HG03064 (cell line): ENCODE results near the gene RASGEF1C.
A peak's percentile ranks its signal among the peaks of the same experiment; 100 is the strongest.

ENCODE experiments used
- ATAC-seq: cut with Tn5 transposase; IDR thresholded peaks from one replicate; pipeline ENCODE4 v1.9.1; 2021; ENCODE audit warnings: low read depth; ENCODE audit not compliant: unreplicated experiment

The RASGEF1C gene

DNA sequence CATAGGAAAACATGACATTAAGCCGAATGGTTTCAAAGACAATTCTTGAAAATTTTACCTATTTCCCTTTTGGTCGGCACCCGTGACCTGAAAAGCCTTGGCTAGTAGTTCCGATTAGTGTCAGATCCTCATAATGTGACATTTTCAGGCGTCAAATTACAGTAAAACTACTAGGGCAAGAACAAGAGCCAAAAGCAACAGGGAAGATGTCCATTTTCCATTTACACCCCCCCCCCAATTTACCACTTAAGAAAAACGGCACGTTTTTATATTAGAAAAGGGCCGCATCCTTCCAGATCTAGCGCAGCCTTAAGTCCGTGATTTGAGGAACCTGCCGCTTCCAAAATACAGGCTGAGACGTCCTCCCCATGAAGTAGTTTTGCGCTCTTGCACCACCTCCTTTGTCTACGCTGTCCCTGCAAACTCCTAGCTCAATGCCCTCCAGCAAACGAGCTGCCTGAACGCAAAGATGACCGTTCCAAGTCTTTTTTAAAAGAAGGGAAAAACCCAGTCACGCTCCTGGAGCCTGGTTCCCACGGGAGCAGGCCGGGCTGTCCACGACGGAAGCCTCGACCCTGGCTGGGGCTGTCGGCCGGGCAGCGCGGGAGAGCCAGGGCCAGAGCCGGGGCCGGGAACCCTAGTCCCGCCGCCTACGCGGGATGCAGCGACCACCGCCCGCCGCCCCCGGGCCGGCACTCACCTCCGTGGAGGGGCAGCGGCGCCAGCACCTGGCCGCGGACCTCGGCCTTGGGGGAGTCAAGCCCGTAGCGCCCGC is 138.1 kb downstream of the RASGEF1C start:
- peak; percentile 24 for ATAC-seq

DNA sequence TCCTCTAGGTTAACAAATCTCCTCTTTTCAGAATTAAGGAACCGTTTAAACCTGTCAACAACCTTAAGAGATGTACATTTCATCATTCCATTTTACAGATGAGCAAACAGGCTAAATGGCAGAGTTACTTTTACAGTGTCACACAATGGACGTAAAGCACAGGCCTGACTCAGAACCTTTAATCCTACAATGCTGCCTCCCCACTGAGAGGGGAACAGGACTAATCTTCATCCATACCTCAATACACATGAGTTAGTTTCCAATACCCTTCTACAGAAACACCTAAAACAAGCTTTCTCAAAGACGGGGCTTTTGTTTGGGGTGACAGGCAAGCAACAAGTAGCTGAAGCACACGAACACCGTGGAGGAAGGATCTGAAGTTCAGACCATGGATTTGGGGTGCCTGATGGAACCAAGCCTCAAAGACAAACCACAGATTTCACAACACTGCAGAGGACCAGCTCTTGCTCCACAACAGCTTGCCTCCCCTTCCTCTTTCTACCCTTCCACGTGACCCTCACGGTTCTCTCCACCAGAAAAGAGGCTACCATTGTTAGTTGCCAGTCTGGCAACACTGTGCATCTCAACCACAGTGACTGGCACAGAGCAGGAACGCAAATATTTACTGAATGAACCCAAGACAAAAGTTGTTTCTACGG is 139.3 kb downstream of the RASGEF1C start:
- ATAC-seq, result no peak

DNA sequence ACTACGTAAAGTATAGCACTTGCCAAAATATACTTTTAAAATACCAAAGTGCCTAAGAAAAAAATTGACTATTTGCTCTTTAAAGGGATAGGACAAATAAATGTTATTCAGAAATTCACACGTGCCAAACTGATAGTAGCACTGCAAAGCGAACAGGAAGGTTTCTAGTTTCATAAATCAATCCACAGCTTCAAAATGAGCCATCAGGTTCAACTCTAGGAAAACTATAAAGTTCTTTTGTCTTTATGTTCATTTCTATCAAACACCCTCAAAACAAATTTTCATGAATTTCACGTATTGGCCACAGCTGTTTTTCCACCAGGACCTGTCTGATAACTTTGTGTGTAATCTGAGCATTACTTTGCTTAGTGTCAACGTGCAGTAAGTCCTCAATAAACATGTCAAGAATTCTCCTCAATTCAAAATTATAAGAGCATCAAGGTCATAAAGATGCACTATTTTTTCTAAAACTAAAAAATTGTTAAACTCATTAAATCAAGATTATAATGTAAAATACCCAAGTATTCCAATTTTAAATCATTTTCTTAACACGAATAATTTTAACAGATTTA is 140.4 kb downstream of the RASGEF1C start:
- ATAC-seq, result no peak

DNA sequence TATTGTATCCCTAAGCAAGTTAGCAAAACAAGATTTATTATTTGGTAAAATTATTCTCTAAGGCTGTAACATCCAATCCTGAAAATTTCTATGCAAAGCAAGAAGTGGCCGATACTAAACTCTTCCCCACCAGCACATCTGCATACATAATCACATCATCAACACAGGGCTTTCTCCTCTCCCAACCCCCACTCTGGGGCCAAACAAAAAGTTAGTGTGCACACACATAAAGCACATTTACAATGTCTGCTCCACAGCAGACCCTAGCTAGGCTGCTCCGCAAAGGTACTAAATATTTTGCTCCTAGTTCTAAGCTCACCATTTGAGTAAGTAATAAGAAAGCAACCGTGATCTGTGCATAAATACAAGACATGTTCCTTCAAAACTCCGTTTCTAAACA is 141.0 kb downstream of the RASGEF1C start:
- no peak for ATAC-seq

DNA sequence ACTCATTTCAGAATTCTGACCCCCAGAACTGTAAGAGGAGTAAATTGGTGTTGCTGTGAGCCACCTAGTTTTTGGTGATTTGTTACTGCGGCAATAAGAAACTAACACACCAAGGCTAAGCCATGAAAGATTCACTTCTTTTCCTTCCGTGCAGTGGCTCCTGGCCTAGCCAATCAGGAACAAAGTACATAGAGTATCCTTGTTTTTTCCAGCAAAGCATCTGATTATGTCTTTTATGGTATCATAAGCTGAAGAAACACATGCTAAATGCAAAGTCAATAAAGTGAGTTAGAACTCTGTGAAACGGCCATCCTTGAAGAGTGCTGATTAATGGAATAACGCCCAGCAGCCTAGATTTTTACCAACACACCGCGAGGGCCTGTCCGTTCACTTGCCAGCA is 148.8 kb downstream of the RASGEF1C start:
- ATAC-seq, result no peak

DNA sequence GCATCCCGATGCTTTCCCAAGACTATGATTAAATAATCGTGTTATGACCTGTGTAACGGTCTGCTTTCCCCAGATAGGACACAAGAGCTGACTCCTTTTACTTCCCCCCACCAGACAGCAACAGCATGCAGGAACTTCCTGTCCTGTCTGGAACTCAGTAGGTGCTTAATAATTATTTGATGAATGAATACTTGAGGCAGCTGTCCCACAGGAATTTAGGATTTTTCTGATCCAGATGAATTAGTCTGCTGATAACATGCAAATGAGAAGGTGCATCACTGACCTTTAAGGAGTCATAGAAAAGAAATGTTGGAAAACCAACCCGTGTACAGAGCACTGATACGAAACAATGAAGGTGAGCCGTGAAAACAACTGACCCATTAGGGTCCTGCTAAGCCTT is 149.7 kb downstream of the RASGEF1C start:
- no peak for ATAC-seq

DNA sequence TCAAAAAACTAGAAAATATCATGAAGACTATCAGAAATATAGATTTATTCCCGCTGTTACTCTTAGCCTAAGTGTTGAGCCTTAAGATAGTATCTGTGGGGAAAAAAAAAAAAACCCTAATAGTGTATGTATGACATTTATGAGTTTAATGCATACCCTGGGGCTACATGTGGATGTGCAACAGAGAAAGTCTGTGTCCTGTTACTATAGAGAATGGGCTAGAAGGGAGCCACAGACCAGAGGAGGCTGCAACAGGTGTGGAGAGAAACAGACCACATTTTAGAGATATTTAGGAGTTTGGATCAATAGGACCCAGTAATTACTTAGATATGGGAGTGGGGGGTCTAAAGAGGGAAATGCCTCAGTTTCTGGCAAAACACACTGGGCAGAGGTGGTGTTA is 152.9 kb downstream of the RASGEF1C start:
- no peak for ATAC-seq

DNA sequence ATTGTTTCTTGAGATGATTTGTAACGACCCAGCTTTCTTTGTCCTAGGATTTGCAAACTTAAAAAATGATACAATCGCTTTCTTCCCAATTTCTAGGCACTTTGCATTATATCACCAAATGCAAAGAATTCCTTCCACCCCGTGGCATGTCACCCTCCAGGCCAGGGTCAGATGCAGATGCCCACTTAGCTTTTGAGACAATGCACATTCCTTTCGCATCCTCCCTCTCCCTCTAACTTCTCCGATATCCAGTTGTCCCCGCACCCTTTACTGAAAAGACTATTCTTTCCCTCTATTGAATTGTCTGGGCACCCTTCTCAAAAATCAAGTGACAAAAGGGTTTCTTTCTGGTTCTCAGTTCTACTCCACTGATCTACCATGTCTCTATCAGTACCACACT is 154.8 kb downstream of the RASGEF1C start:
- no peak for ATAC-seq

DNA sequence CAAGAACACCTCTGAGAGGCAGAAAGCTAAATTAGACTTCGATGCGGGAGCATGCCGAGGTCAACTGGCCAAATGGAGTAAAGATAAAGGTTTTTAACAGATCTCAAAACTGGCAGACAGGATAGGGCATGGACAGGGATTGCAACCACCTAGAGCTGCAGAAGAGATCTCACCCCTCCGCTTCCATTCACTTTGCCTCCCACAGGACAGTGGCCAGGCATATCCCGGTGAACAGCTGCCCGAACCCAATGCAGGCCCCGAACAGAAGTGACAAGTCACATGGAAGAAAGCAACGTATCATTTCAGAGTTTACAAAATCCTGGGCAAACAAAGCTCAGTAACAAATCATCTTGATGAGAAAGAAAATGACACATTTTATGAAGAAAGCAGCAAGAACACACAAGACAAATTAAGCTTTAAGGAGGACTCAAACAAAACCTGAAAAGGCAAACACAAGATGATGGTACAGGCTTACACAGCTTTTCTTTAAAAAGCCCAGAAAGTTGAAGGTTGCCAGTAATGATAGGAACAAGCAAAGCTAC is 155.9 kb downstream of the RASGEF1C start:
- ATAC-seq, result no peak

DNA sequence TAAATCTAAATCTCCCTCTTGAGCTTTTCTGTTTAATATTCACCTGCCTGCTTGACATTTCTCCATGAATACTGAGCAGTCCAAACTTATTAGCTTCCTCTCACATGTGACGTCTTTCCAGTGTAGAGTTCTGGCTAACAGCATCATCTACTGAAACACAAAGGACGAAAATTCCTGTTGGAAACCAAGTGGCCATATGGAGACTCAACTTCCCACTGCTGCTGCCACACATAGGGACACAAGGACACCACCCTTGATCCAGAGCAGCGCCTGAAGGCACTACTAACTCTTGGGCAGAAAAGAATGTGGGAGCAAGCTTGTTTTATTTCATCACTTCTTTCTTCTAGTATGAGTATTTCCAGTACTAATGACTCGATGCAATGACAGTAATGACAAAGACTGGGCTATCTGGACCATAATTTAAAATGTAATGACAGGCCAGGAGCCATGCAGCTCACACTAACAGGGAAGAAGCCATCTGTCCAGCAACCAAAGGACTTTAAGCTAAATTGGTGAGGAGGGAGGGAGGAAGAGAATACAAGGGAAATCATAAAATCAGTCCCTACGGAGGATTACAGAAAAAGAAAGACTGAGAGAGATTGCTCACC is 156.7 kb downstream of the RASGEF1C start:
- ATAC-seq, result no peak
